ENCODE results near the gene RBP3. TPM values are rescaled to one million over a fixed set of nuclear protein-coding genes. Genes with fewer than 3 reads are reported as not detected.

Gene RBP3
- not detected for total RNA-seq
- long read RNA-seq = 0 reads

DNA sequence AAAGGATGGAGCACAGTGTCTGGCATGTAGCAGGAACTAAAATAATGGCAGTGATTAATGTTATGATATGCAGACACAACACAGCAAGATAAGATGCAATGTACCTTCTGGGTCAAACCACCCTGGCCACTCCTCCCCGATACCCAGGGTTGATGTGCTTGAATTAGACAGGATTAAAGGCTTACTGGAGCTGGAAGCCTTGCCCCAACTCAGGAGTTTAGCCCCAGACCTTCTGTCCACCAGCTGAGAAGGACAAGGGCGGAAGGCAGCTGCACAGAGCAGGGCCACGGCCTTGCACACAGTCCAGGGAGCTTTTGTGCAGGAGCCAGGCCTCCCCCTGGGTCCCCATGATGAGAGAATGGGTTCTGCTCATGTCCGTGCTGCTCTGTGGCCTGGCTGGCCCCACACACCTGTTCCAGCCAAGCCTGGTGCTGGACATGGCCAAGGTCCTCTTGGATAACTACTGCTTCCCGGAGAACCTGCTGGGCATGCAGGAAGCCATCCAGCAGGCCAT, at the start of gene RBP3:
Gene RBP3 (plus strand): TSS at position 226 of the 514 bp plus-strand sequence. CDS start 122 bp downstream, at position 348.
- peak; percentile 20 for DNase-seq (ENCODE audit: low spot score)
- intact Hi-C loops (cut with DNase I) = no loop called here

DNA sequence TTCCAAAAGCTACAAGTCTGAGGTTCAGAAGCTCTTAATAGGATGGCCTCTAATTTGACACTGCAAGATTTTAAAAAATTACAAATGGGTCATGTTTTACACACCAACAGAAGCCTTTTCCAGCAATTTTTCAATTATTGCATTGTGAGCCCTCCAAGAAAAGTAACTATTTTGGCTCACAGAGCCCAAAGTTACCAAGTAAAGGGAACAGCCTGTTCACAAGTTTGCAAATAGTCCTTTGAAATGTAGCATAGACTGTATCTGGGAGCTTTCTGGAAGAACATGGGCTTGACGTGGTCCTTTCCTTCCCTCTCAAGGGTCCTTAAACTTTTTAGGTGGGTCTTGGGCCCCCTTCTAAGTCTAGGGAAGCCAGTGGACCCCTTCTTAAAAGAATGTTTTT, 49.4 kb upstream of the RBP3 start:
- DNase-seq (ENCODE audit: low spot score) = no peak
- intact Hi-C loops (cut with DNase I) = no loop called here

DNA sequence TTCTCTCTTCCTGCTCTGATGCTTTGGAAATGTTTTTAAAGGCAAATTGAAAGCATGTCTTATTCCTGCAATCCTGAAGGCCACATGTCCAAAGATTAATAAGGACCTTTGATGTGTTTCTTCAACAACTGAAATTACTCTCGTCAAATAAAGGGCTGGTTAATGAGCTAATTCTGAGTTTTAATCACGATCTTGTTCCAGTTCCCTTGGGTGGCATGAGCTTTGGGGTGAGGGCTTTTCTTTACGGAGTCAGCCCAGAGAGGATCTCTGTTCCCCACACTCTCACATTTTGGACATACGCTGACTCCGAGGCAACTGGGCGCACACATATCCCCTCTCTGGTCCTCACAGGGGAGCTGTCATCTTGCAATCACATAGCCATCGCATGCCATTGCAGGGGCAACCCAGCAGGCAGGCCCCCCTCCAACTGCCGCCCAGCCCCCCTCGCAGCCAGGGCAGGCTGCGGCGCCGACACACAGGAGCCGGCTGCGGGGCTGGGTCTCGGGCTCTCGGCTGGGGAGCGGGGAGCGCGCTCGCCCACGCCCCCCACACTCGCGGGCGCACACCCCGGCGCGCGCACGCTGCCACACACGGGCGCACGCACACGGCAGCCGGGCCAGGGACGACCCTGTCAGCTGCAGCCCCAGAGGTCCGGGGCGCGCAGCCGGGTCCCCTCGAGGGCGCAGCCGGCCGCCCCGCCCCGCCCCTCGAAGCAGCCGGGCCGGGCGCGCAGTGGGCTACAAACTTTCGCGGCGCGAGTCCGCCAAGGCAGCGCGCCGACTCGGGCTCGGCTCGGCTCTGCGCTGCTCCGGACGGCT, 48.3 kb upstream of the RBP3 start, which contains the start of gene GDF10:
Gene GDF10 (plus strand): TSS at position 587 of the 818 bp plus-strand sequence. CDS start 455 bp downstream, outside the sequence.
- intact Hi-C loops (cut with DNase I) = no loop called here
- no peak for DNase-seq (ENCODE audit: low spot score)

DNA sequence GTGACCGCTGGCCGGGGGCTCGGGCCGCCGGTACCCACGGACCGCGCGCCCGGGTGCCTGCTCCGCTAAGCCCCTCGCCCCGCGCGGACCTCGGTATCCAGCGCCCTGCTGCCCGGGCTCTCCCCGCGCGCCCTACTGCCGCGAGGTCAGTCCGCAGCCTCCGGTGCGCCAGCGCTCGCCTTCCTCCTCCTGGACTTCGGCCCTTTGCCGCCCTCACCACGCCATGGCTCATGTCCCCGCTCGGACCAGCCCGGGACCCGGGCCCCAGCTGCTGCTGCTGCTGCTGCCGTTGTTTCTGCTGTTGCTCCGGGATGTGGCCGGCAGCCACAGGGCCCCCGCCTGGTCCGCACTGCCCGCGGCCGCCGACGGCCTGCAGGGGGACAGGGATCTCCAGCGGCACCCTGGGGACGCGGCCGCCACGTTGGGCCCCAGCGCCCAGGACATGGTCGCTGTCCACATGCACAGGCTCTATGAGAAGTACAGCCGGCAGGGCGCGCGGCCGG, 47.7 kb upstream of the RBP3 start:
- intact Hi-C loops (cut with DNase I) = no loop called here
- DNase-seq (ENCODE audit: low spot score) = no peak

DNA sequence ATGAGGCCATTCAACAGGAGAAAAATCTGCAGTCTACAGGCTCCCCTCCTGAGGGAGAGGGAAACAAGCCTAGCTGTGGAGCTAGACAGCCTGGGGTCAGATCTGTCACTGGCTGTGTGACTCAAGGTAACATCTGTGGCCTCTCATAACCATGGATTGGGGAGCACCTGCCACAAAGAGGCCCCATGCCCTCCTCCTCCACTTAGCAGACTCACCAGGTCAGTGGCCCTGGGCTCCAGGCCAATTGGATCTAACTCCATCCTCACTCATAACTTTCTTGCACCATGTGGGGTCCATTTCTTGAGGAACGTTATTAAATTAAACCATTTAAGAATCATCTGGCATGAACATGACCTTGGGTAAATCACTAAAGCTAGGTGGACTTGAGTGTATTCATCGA, 46.3 kb upstream of the RBP3 start:
- intact Hi-C loops (cut with DNase I) = no loop called here

DNA sequence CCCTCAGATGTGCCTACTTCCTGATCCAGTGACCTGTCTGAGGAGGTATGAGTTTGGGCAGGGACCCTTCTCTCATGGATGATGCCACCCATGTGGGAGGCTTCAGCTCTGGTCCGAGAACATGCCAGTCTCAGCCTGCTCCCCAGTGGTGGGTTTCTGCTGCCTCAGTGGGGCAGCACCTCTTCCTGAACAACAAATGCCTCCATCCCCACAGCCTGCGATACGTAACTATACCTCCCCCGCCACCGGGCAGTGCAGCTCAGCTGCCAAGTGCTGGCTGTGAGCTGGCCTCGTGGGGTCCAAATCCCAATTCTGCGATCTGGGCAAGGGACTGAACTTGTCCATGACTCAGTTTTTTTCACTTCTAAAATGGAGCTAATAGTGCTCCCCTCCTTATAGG, 45.1 kb upstream of the RBP3 start:
- intact Hi-C loops (cut with DNase I) = no loop called here

More for the DNA sequence above, 46.3 kb upstream of the RBP3 start:
- no peak for DNase-seq (ENCODE audit: low spot score)

DNA sequence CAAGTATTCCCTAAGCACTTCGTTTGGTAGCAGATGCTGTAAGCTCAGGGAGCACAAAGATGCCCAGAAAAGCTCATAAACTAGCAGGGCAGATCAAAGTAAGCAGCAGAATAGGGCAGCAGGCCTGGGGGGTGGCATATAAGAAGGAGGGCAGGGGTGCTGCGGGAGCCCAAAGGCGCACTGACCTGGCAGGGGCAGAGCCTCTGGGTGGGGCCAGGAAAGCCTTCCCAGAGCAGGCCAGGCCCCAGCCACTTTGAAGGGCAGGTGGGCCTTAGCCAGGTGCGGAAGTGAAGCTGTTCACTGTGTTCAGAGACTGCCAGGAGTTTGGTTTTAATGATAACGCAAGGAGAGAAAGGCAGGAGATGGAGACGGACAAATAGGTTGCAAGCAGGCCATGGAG, 44.3 kb upstream of the RBP3 start:
- no peak for DNase-seq (ENCODE audit: low spot score)
- intact Hi-C loops (cut with DNase I) = no loop called here

More for the DNA sequence above, 45.1 kb upstream of the RBP3 start:
- DNase-seq (ENCODE audit: low spot score) = no peak

DNA sequence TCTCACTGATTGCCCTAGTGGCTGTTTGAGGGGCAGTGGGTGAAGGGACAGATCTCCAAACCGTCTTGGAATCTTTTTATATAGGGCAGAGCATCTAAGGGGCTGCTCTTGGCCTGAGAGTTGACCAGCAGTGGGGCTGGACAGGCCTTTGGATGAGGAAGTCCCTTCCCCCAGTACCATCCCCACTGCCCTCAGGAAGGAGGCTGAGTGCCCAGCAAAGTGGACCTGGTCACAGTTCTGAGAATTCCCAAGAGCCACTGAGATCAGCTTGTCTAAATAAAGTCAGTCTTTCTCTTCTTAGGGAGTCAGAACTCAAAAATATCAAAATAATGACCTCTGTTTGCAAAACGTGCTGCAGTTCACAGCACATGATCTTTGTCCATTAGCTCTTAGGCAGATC, 42.6 kb upstream of the RBP3 start:
- no peak for DNase-seq (ENCODE audit: low spot score)
- intact Hi-C loops (cut with DNase I) = no loop called here

DNA sequence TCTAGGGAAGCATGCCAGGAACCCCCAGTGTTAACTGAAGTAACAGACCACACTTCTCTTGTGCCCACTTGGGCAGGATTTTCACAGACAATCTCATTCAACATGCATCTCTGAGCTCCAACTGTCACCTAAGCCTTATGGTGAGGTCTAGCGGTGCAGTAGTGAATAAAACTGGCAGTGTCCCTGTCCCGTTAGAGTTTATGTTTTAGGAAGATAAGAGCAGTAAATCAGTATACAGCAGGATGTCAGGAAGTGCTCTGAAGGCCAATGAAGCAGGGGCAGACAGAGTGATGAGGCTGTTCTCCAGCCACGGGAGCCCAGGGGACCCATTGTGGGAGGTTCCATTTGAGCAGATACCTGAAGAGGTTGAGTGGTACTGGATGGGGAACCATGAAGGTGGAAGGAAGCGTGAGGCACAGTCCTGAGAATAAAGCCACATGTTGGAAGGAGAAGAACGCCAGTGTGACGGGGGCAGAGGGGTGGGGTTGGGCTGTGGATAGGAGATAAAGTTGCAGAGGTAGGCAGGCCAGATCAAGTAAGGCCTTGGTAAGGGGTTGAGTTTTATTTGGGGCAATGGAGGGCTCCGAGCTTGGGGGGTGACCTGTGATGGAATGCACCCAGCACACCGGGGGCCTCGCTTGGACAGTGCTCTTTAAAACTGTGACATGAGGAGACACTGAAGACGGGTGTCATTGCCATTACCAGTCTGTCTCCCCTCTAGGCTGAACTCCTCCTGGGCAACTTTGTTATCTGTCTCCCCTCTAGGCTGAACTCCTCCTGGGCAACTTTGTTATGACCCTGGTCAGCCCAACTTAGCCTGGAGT, 41.6 kb upstream of the RBP3 start:
- intact Hi-C loops (cut with DNase I) = no loop called here
- no peak for DNase-seq (ENCODE audit: low spot score)

DNA sequence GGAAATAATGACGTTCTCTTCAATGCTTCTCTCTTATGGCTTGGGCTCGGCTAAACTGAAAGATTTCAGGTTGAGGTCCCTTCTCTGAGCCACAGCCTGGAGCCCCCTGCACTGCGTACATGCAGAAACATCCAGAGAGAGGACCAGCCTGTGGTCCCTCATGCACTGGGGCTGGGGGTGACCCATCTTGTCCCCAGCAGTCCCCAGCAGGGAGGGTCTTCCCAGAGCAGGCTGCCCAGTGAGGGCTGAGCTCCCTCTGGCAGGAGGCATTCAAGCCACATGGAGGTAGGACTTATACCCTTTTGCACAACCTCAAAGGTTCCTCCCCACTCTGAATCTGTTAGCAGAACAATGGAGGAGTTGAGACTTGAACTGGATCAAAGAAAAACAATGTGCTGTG, 40.8 kb upstream of the RBP3 start:
- intact Hi-C loops (cut with DNase I) = no loop called here
- no peak for DNase-seq (ENCODE audit: low spot score)

DNA sequence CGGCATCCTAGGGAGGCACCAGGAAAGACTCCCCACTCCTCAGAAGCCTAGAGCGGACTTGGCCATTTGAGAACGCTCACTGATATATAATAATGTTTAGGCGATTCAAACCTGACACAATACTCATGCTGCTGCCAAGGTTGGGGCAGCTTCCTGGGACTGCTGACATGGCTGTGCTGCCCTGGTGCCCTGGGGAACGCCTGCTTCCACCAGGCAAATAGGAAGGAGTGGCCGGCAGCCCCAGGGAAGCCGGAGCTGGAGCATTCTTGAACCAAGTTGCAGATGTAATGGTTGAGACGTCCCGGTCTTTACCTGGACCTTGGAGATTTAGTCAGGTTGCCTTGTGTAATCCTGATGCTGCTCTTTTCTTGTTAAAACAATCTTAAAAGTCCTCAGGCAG, 39.4 kb upstream of the RBP3 start:
- intact Hi-C loops (cut with DNase I) = no loop called here
- DNase-seq (ENCODE audit: low spot score) = no peak

DNA sequence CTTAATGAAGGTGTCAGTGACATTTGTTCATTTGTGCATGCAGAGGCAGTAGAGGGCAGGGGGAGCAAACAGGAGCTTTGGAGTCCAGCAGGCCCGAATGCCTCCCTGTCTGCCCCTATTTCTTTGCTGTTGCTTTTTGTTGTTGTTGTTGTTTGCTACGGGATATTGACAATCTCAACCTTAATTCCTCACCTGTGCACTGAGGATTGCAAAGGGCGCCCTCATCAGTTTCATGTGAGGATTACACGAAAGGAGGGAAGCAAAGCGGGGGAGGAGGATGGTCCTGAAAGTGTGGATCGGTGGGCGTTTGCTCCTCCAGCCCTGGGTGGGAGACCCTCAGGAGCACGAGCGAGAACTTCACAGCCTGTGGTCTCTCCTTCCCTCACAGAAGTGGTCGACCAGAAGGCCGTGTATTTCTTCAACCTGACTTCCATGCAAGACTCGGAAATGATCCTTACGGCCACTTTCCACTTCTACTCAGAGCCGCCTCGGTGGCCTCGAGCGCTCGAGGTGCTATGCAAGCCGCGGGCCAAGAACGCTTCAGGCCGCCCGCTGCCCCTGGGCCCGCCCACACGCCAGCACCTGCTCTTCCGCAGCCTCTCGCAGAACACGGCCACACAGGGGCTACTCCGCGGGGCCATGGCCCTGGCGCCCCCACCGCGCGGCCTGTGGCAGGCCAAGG, 38.6 kb upstream of the RBP3 start:
- no peak for DNase-seq (ENCODE audit: low spot score)
- intact Hi-C loops (cut with DNase I) = loop anchor here (5.0 to 10.0 kb wide), 2 partner anchors 285 to 317 kb away; no protein-coding TSS in a partner anchor

DNA sequence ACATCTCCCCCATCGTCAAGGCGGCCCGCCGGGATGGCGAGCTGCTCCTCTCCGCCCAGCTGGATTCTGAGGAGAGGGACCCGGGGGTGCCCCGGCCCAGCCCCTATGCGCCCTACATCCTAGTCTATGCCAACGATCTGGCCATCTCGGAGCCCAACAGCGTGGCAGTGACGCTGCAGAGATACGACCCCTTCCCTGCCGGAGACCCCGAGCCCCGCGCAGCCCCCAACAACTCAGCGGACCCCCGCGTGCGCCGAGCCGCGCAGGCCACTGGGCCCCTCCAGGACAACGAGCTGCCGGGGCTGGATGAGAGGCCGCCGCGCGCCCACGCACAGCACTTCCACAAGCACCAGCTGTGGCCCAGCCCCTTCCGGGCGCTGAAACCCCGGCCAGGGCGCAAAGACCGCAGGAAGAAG, 38.1 kb upstream of the RBP3 start:
- intact Hi-C loops (cut with DNase I) = loop anchor here (5.0 to 10.0 kb wide), 2 partner anchors 285 to 318 kb away; no protein-coding TSS in a partner anchor
- no peak for DNase-seq (ENCODE audit: low spot score)

DNA sequence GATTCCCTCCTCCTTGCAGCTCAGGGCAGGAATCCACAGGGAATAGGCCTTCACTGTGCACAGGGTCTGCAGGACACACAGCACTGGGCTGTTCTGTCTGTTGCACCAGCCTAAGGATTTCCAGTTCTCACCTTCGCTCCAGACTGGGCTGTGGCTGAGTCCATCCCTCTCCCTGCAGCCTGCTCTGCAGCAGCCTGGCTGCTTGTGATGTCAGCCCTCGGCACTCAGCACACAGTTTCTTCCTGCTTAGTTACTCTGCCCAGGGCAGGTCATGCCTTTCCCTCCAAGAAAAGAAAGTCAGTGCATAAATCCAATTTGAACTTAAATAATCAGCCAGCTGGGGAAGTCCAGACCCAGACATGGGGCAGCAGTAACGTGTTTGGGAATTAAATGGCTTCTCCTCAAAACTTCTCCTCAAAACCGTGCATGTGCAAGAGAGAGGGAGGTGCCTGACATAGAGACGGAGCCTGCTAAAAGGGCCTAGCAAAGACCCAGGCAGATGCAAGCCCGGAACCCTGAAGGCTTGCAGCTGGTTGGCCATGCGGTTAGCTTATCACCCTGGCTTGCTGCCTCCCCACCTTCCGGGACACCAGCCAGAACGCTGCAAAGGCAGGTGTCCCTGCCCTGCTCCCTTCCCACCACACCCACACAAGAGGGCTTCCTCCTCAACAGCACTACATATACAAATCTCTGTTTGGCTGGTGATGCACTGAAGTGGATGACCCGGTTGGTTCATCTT, 36.8 kb upstream of the RBP3 start:
- no peak for DNase-seq (ENCODE audit: low spot score)
- intact Hi-C loops (cut with DNase I) = loop anchor here (5.0 to 10.0 kb wide), 2 partner anchors 287 to 319 kb away; no protein-coding TSS in a partner anchor

DNA sequence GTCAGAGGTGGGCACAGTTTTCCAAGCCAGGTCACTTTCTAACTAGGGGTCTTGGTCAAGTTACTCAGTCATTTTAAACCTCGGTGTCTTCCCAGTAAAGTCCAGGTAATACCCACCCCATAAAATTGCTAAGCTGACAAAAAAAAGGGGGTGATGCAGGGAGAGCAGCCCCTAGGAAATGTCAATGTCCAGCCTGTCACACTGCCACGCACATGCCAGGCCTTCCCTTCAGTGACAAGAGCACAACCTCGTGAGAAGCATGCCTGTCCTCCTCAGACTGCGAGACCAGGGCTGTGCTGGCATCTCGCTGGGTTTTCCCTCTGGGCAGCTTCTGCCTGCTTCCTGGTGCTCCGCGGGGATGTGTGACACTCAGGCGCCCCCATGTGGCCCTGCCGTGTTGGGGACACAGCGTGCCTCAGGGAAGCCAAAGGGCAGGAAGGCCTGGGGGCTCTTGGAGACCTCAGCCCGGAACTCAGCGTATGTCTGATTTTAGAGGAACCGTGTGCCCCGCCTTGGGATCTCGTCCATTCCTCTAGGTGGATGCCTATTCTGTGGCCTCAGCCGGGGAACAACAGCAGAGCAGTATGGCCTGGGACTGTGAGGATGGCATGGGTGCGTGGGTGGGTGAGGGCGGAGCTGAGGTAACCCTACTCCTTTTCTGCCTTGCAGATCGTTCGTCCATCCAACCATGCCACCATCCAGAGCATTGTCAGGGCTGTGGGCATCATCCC, 36.1 kb upstream of the RBP3 start:
- DNase-seq (ENCODE audit: low spot score) = peak; percentile 85
- intact Hi-C loops (cut with DNase I) = loop anchor here (2.0 to 10.0 kb wide), 3 partner anchors 265 to 320 kb away; no protein-coding TSS in a partner anchor

DNA sequence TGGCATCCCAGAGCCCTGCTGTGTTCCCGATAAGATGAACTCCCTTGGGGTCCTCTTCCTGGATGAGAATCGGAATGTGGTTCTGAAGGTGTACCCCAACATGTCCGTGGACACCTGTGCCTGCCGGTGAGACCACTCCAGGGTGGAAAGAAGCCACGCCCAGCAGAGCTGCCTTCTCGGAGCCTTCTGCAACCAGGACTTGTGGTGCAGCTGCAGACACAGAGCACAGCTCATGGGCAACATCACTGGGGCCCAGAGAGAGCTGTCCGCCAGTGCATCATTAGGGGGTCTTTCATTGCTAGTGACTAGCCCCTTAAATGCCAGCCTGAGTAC, 35.5 kb upstream of the RBP3 start:
- intact Hi-C loops (cut with DNase I) = loop anchor here (2.0 to 10.0 kb wide), 3 partner anchors 266 to 320 kb away; no protein-coding TSS in a partner anchor
- no peak for DNase-seq (ENCODE audit: low spot score)

DNA sequence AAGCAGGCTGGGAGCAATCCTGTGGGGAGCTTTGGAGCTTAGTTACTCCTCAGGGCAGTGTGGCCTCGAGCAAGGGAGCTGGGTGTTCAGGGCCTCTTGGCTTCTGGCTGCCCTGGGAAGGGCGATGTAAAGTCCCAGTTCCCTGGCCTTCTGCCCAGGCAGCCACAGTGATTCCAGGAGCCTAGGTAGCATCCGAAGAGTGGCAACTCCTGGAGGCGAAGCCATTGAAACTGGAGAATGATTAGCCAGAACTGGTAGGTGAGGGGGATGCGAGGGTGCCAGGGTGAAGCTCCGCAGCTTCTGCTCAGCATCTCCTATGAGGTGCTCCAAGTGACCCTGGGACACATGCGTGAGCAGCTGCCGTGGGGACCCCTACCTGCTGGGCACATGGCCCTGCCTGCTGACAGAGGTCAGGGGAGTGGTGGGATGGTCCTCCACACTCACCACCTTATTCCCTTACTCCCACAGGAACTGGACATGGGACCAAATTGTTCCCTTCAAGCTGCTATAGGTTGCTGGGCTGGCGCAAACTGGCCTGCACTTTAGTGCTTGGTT, 33.7 kb upstream of the RBP3 start:
- peak; percentile 73 for DNase-seq (ENCODE audit: low spot score)
- intact Hi-C loops (cut with DNase I) = loop anchor here (5.0 to 10.0 kb wide), 2 partner anchors 290 to 322 kb away; no protein-coding TSS in a partner anchor

DNA sequence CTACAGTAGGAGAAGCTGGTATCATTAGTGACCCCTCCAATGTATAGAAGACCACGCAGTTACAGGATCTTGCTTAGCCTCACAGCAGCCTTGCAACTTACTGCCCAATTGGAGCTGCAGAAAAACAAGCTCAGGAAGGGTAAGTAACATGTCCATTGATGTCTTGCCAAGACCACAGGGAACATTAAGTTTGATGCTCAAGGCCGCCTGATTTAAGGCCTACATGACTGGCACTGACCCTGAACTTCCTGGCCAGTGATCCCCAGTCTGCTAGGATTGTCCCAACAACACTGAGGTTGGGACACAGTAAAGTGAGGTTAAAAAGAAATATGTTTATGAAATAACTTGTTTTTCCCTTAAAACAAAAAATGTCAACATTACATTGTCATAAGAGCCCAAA, 32.7 kb upstream of the RBP3 start:
- intact Hi-C loops (cut with DNase I) = loop anchor here (10.0 kb wide), 1 partner anchor 291 kb away; no protein-coding TSS in a partner anchor

More for the DNA sequence above, 32.7 kb upstream of the RBP3 start:
- peak; percentile 19 for DNase-seq (ENCODE audit: low spot score)

All from cardiac septum (tissue), 1 donor.